Measurements from ENCODE around the gene FGF1.

GRCh38 chr5:142663246-142663645, 22.6 kb downstream of the FGF1 start:
- no peak for TF ChIP-seq RFX5 (IDR thresholded peaks at IDR 0.05; ENCODE audit: low read depth, low read length)
- TF ChIP-seq, protein P1, sequence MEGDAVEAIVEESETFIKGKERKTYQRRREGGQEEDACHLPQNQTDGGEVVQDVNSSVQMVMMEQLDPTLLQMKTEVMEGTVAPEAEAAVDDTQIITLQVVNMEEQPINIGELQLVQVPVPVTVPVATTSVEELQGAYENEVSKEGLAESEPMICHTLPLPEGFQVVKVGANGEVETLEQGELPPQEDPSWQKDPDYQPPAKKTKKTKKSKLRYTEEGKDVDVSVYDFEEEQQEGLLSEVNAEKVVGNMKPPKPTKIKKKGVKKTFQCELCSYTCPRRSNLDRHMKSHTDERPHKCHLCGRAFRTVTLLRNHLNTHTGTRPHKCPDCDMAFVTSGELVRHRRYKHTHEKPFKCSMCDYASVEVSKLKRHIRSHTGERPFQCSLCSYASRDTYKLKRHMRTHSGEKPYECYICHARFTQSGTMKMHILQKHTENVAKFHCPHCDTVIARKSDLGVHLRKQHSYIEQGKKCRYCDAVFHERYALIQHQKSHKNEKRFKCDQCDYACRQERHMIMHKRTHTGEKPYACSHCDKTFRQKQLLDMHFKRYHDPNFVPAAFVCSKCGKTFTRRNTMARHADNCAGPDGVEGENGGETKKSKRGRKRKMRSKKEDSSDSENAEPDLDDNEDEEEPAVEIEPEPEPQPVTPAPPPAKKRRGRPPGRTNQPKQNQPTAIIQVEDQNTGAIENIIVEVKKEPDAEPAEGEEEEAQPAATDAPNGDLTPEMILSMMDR (conservative IDR thresholded peaks at IDR 0.05; ENCODE audit: low read depth, low read length) = no peak
- no peak for TF ChIP-seq CHD1 (IDR thresholded peaks at IDR 0.05; ENCODE audit: low read depth, low read length)
- no peak for TF ChIP-seq MAFK (IDR thresholded peaks at IDR 0.05; ENCODE audit: low read depth, low read length)
- TF ChIP-seq RAD21 (IDR thresholded peaks at IDR 0.05; ENCODE audit: low read length) = no peak
